ENCODE data around the gene EML6.
A peak's percentile ranks its signal among the peaks of the same experiment; 100 is the strongest.
"Not testable (repeated sequence)": the region's sequence is repeated elsewhere in the genome, so short reads cannot be mapped to it uniquely, and the experiment has no call there.

The EML6 gene

GRCh38 chr2:54805255-54805654 is 81.8 kb downstream of the EML6 start:
- DNase-seq (ENCODE audit: low read depth) = no peak

- DNase-seq (ENCODE audit: low read depth) = no peak
Observed at GRCh38 chr2:54806975-54807374, 83.5 kb downstream of the EML6 start.

GRCh38 chr2:54808661-54809060 is 85.2 kb downstream of the EML6 start:
- no peak for DNase-seq (ENCODE audit: low read depth)

- DNase-seq (ENCODE audit: low read depth) = no peak
Observed at GRCh38 chr2:54809819-54810218, 86.4 kb downstream of the EML6 start.

- no peak for DNase-seq (ENCODE audit: low read depth)
Observed at GRCh38 chr2:54810246-54810645, 86.8 kb downstream of the EML6 start.

GRCh38 chr2:54813584-54813983 is 90.1 kb downstream of the EML6 start:
- no peak for DNase-seq (ENCODE audit: low read depth)

GRCh38 chr2:54814389-54815147 is 91.1 kb downstream of the EML6 start:
- DNase-seq (ENCODE audit: low read depth) = no peak

GRCh38 chr2:54815148-54815539 is 91.7 kb downstream of the EML6 start:
- DNase-seq (ENCODE audit: low read depth) = no peak

GRCh38 chr2:54818226-54818625 is 94.8 kb downstream of the EML6 start:
- DNase-seq (ENCODE audit: low read depth) = no peak

- no peak for DNase-seq (ENCODE audit: low read depth)
Observed at GRCh38 chr2:54820558-54820957, 97.1 kb downstream of the EML6 start.

- DNase-seq (ENCODE audit: low read depth) = no peak
Observed at GRCh38 chr2:54824567-54824966, 101.1 kb downstream of the EML6 start.

- DNase-seq (ENCODE audit: low read depth) = no peak
Observed at GRCh38 chr2:54830546-54830945, 107.1 kb downstream of the EML6 start.

- no peak for DNase-seq (ENCODE audit: low read depth)
Observed at GRCh38 chr2:54831480-54831879, 108.0 kb downstream of the EML6 start.

GRCh38 chr2:54834721-54835120 is 111.3 kb downstream of the EML6 start:
- no peak for DNase-seq (ENCODE audit: low read depth)

GRCh38 chr2:54836477-54836876 is 113.0 kb downstream of the EML6 start:
- no peak for DNase-seq (ENCODE audit: low read depth)

GRCh38 chr2:54838585-54839035 is 115.1 kb downstream of the EML6 start:
- DNase-seq (ENCODE audit: low read depth) = peak; percentile 19

GRCh38 chr2:54839461-54840255 is 116.2 kb downstream of the EML6 start:
- no peak for DNase-seq (ENCODE audit: low read depth)

- no peak for DNase-seq (ENCODE audit: low read depth)
Observed at GRCh38 chr2:54840559-54841468, 117.4 kb downstream of the EML6 start.

- not testable (repeated sequence) for DNase-seq (ENCODE audit: low read depth)
Observed at GRCh38 chr2:54841500-54841899, 118.0 kb downstream of the EML6 start.

- no peak for DNase-seq (ENCODE audit: low read depth)
Observed at GRCh38 chr2:54845094-54845493, 121.6 kb downstream of the EML6 start.

GRCh38 chr2:54845514-54845913 is 122.1 kb downstream of the EML6 start:
- DNase-seq (ENCODE audit: low read depth) = no peak
